Effector CD4-positive, alpha-beta T cell (primary cell): ENCODE data around the gene CERS2.

ENCODE experiments used
- DNase-seq: peaks from one replicate; pipeline ENCODE4 v3.0.0-alpha.2; 2020

The CERS2 gene

GRCh38 chr1:150997126-150997872, 22.7 kb upstream of the CERS2 start:
- no peak for DNase-seq

GRCh38 chr1:150995896-150996295, 21.3 kb upstream of the CERS2 start:
- no peak for DNase-seq

GRCh38 chr1:150995460-150995859, 20.8 kb upstream of the CERS2 start:
- no peak for DNase-seq

- no peak for DNase-seq
Measured at GRCh38 chr1:150994248-150994647, 19.6 kb upstream of the CERS2 start.

GRCh38 chr1:150992626-150993025, 18.0 kb upstream of the CERS2 start:
- DNase-seq = no peak

GRCh38 chr1:150987924-150988323, 13.3 kb upstream of the CERS2 start:
- no peak for DNase-seq

GRCh38 chr1:150985179-150985825, 10.7 kb upstream of the CERS2 start:
- DNase-seq = no peak

GRCh38 chr1:150981805-150982712, 7.4 kb upstream of the CERS2 start, which contains the start of gene ANXA9:
Gene ANXA9 (plus strand): TSS chr1:150982292. CDS start chr1:150983106, 814 bp downstream.
- DNase-seq = no peak

- DNase-seq = no peak
Measured at GRCh38 chr1:150981177-150981804, 6.7 kb upstream of the CERS2 start.

GRCh38 chr1:150979092-150980056, 4.7 kb upstream of the CERS2 start:
- DNase-seq = peak; percentile 88

- DNase-seq = peak; percentile 67
Measured at GRCh38 chr1:150976879-150977694, 2.5 kb upstream of the CERS2 start.

- no peak for DNase-seq
Measured at GRCh38 chr1:150976401-150976821, 1.8 kb upstream of the CERS2 start.

- peak; percentile 16 for DNase-seq
Measured at GRCh38 chr1:150973836-150974579, 627 bp downstream of the CERS2 start.

- no peak for DNase-seq
Measured at GRCh38 chr1:150973258-150973835, 1.3 kb downstream of the CERS2 start.

- no peak for DNase-seq
Measured at GRCh38 chr1:150972417-150972940, 2.2 kb downstream of the CERS2 start.

GRCh38 chr1:150971583-150972416, 2.8 kb downstream of the CERS2 start:
- no peak for DNase-seq

- no peak for DNase-seq
Measured at GRCh38 chr1:150970808-150971582, 3.6 kb downstream of the CERS2 start.
